NCI-H146 treated with DMSO at 0.1 percent for 48 hours (cell line): Measurements from ENCODE around the gene RPUSD3.

Experiments used
- DNase-seq: peaks from one replicate; lab custom pipeline; 2025; ENCODE audit not compliant: unreplicated experiment; lab: John Stamatoyannopoulos, UW

Gene RPUSD3

GRCh38 chr3:9834520-9835380 lies 9.1 kb downstream of the RPUSD3 start:
- no peak for DNase-seq

DNA sequence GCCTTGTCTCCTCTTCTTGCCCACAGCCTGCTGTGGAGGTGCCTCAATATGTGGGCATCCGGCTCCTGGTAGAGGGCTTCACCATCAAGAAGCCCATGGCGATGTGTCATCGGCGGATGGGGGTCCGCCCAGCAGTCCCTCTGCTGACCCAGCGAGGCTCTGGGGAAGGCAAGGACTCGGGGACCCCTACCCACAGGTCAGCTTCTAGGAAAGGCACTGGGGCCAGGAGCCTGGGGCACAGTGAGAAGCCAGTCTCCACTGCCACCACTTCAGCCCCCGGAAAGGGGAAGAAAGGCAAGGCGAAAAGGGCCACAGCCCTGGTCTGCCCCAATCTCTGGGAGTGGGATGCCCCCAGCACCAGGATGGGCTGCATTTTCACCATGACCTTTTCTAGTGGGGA lies 10.7 kb downstream of the RPUSD3 start:
- DNase-seq: no peak

- DNase-seq: no peak
These were observed 12.6 kb downstream of the RPUSD3 start for GRCh38 chr3:9831253-9831652.

DNA sequence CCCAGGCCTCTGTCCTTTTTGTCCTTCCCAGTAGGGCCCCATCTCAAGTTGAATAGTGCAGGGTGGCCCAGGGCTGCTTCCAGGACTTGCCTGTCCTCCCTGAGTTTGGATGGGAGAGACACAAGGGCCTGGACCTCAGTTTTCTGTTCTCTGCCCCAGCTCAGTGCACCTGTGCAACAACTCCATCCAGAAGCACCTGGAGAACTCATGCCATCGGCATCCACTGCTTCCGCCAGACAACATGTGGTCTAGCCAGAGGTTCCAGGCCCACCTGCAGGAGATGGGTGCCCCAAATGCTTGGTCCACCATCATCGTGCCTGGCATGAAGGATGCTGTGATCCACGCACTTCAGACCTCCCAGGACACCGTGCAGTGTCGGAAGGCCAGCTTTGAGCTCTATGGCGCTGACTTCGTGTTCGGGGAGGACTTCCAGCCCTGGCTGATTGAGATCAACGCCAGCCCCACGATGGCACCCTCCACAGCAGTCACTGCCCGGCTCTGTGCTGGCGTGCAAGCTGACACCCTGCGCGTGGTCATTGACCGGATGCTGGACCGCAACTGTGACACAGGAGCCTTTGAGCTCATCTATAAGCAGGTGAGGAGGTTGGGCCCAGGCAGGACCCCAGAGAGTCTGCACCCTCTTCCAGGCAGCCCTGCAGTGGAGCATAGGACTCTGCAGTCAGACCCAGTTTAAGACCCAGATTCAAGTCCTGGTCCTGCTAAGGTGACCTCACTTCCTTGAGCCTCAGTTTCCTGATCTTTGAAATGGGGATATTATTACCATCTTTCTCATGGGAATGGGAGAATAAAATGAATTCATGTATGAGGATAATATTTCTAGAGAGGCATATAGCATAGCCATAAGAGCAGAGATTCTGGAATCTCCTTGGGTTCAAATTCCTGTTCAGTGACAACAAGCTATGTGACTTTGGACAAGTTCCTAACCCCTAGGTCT lies 14.7 kb downstream of the RPUSD3 start:
- no peak for DNase-seq

- DNase-seq: no peak
These were observed 16.8 kb downstream of the RPUSD3 start for GRCh38 chr3:9826815-9827573.

DNA sequence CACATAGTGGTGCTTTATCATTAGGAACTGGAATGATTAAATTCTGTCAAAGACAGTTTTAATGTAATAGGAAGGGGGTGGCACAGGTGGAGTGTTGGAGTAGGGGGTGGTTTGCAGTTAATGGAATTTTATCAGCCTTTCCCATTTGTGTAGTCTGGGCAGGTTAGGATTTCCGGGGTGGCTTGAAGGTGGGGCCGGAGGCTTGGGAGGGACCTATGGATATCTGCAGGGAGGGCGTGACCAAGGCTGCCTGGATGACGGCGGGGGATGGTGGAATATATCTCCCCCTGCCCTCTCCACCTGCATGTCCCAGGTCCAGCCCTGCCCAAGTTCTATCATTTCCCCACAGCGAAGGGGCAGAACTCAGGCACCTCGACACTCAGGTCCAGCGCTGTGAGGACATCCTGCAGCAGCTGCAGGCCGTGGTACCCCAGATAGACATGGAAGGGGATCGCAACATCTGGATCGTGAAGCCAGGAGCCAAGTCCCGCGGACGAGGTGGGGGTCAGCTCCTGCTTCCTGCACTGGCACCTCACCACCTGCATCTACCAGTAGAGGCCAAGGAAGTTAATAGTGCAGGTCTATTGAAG lies 18.3 kb downstream of the RPUSD3 start:
- DNase-seq: no peak

DNA sequence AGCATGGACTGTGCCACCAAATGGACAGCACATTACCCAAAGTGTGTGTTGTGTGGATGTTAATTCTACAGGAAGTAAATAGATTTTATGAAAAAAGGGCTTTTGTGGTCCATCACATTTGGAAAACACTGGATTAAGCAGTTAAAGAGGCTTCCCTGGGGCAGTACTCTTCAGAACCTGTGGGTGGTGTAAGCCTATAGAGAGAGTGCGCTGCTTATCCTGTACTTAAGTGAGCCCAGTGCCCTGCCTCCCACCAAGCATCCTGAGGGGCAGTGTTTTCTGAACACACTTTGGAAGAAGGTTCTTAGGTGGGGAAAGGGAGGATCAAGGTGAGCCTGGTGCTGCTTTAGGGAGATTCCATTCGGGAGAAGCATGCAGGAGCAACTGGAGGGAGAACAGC lies 22.9 kb downstream of the RPUSD3 start:
- no peak for DNase-seq

DNA sequence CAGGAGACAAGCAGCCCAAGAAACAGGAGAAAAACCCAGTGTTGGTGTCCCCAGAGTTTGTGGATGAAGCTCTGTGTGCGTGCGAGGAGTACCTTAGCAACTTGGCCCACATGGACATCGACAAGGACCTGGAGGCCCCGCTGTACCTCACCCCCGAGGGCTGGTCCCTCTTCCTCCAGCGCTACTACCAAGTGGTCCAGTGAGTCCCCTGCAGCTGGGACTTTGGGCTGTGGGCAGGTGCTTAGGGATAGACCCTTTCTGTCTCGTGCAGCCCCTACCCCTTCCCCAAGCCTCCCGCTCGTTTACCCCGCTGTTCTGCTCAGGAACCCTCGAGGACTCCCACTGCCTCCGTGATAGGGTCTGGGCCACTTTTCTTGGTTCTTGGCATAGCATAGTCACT lies 23.3 kb downstream of the RPUSD3 start:
- no peak for DNase-seq

GRCh38 chr3:9818666-9819335 lies 25.0 kb downstream of the RPUSD3 start:
- no peak for DNase-seq

DNA sequence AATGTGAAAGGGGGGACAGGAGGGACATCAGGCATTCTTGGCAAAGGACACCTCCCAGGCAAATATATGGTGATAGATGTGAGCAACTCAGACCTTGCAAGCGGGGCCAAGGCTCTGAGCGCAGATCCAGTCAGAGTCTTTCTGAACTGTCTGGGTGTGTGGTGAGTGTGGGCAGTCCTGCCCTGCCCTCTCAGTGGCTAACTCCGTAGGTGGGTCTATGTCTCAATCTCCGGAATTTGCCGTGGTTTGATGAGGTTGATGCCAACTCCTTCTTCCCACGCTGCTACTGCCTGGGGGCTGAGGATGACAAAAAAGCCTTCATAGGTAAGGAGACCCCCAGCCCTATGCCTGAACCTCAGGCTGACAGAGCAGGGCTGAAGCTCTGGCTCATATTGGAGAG lies 26.4 kb downstream of the RPUSD3 start:
- DNase-seq: no peak

- DNase-seq: no peak
These were observed 27.8 kb downstream of the RPUSD3 start for GRCh38 chr3:9815986-9816385.

GRCh38 chr3:9812870-9813483 lies 30.8 kb downstream of the RPUSD3 start:
- DNase-seq: no peak

DNA sequence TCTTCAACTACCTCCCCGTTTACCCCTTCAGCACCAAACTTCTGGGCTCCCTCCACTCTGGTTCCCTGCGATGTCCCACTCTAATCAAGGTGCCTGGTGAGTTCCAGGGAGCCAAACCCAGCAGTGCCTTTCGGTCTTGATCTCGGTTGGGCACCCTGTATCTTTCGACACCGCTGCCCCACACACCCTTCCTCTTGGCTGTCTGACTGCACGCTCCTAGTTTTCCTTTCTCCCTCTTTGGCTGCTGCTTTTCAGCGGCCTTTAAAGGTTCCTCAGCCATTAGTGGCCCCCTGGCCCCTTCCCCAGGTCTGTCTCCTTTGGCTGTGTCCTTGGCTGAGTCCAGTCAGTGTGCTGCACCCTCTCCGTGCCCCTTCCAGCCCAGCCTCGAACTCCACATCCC lies 33.0 kb downstream of the RPUSD3 start:
- no peak for DNase-seq

DNA sequence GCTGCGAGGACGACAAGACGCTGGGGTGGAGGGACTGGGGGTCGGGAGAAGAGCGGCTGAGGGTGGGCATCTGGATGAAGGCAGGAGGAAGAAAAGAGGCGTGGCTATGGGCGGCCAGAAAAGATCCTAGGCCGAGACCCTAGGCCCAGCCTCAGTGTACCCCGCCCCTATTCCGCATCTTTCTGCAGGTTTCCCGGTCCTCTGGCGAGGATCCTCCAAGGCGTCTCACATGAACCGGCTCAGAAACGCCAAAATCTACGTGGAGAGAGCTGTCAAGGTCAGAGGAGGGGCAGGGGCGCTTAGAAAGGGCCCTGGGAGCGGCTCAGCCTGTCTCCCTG lies 33.4 kb downstream of the RPUSD3 start:
- no peak for DNase-seq

GRCh38 chr3:9809615-9810432 lies 34.0 kb downstream of the RPUSD3 start, which contains the start of gene TTLL3:
Gene TTLL3, plus strand, starts transcription at chr3:9810262. Its CDS starts 400 bp downstream, at chr3:9810662.
- DNase-seq: peak; percentile 34

DNA sequence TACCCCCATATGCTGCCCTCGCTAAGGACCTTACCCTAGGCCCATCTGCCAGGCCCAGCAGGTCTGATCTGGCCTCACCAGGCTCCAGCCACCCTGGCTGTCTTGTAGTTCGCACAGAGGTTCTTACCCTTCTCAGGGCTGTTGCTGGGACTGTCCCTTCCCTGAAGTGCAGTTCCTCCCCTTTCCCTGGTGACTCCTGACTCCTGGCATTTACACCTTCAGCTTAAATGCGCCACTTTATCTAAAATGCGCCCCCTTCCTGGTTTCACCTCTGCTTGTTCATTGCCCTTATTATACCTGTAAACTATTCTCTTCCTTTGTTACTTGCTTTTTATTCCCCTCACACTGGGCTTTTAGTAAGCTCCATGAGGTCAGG lies 34.6 kb downstream of the RPUSD3 start:
- no peak for DNase-seq

- DNase-seq: no peak
These were observed 35.3 kb downstream of the RPUSD3 start for GRCh38 chr3:9808345-9809037.

DNA sequence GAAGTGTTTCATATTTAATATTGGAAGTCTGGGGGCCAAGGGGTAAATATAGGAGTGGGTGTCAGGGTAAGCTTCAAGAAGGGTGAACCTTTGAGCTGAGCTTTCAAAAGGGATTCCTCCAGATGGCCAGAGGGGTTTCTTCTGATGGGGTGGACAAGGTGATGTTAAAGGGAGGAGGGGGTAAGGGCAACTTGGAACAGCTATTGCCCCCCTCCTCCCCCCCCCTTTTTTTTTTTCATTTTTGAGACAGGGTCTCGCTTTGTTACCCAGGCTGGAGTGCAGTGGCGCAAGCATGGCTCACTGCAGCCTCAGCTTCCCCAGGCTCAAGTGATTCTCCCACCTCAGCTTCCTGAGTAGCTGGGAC lies 35.8 kb downstream of the RPUSD3 start:
- DNase-seq: no peak
